Activated T-helper 17 cell treated with anti-CD3 and anti-CD28 coated beads, Interleukin-2, amount 50 U/mL, for 72 hours (primary cell): ENCODE data around the gene NOL7. TPM values are rescaled to one million over a fixed set of nuclear protein-coding genes. Genes with fewer than 3 reads are reported as not detected.

Source experiments
- ATAC-seq: fragments of 150-1000 bp; cut with Tn5 transposase; replicated peaks from 2 replicates; pipeline ENCODE4 v1.10.0; 2021; ENCODE audit warnings: mild to moderate bottlenecking, moderate library complexity
- H3K27ac Mint-ChIP-seq: one replicate; pipeline ENCODE4 v1.8.0; 2022; ENCODE audit warnings: mixed read lengths
- H3K27me3 Mint-ChIP-seq: one replicate; pipeline ENCODE4 v1.8.0; 2022; ENCODE audit warnings: mixed read lengths
- H3K36me3 Mint-ChIP-seq: one replicate; pipeline ENCODE4 v1.8.0; 2022; ENCODE audit warnings: low read depth, mild to moderate bottlenecking, mixed read lengths
- H3K4me1 Mint-ChIP-seq: one replicate; pipeline ENCODE4 v1.8.0; 2022; ENCODE audit warnings: mixed read lengths
- H3K4me3 Mint-ChIP-seq: one replicate; pipeline ENCODE4 v1.8.0; 2022; ENCODE audit warnings: mild to moderate bottlenecking, mixed read lengths
- H3K9me3 Mint-ChIP-seq: one replicate; pipeline ENCODE4 v1.8.0; 2022; ENCODE audit warnings: mixed read lengths
- total RNA-seq, 2 donors: library from RNA; stranded (reverse); gene quantifications; one replicate each; pipeline ENCODE4 v1.2.3, GENCODE V29; 2022

NOL7 gene
- total RNA-seq, 2 donors from 2014 or later: 50.4 to 92.5 TPM

- peaks cover 30% of the 10 kb centered on the region for H3K4me1 Mint-ChIP-seq
These were observed 809 bp upstream of the NOL7 start for GRCh38 chr6:13614126-13614925.

GRCh38 chr6:13615792-13616120, 621 bp downstream of the NOL7 start:
- peaks cover 30% of the 10 kb centered on the region for H3K4me1 Mint-ChIP-seq
- H3K36me3 Mint-ChIP-seq: peaks cover 67% of the 10 kb centered on the region

More at GRCh38 chr6:13614126-13614925, 809 bp upstream of the NOL7 start:
- H3K27ac Mint-ChIP-seq: peak overlapping the region; percentile 97
- no peaks in the 10 kb centered on the region for H3K9me3 Mint-ChIP-seq
- peaks cover 52% of the 10 kb centered on the region for H3K36me3 Mint-ChIP-seq
- peak; percentile 34 for ATAC-seq
- no peaks in the 10 kb centered on the region for H3K27me3 Mint-ChIP-seq
- peak overlapping the region; percentile 99 for H3K4me3 Mint-ChIP-seq

GRCh38 chr6:13617066-13617465, 1.9 kb downstream of the NOL7 start:
- Mint-ChIP-seq H3K36me3 (peaks cover 80% of the 10 kb centered on the region), H3K4me3 (peak overlapping the region; percentile 99), H3K27me3 (no peaks in the 10 kb centered on the region), H3K9me3 (no peaks in the 10 kb centered on the region), H3K4me1 (peaks cover 23% of the 10 kb centered on the region), H3K27ac (peak overlapping the region; percentile 97)
- no peak for ATAC-seq

More at GRCh38 chr6:13615792-13616120, 621 bp downstream of the NOL7 start:
- peak; percentile 53 for ATAC-seq
- no peaks in the 10 kb centered on the region for H3K27me3 Mint-ChIP-seq
- no peaks in the 10 kb centered on the region for H3K9me3 Mint-ChIP-seq
- peak overlapping the region; percentile 97 for H3K27ac Mint-ChIP-seq
- peak overlapping the region; percentile 99 for H3K4me3 Mint-ChIP-seq

- H3K4me1 Mint-ChIP-seq: peaks cover 11% of the 10 kb centered on the region
- no peaks in the 10 kb centered on the region for H3K9me3 Mint-ChIP-seq
- ATAC-seq: peak; percentile 59
- H3K36me3 Mint-ChIP-seq: peaks cover 100% of the 10 kb centered on the region
- no peaks in the 10 kb centered on the region for H3K27me3 Mint-ChIP-seq
- H3K27ac Mint-ChIP-seq: no peak overlapping the region
- no peak overlapping the region for H3K4me3 Mint-ChIP-seq
These were observed 9.7 kb downstream of the NOL7 start for GRCh38 chr6:13624871-13625288.

- H3K27me3 Mint-ChIP-seq: no peaks in the 10 kb centered on the region
- H3K36me3 Mint-ChIP-seq: peaks cover 93% of the 10 kb centered on the region
- no peak for ATAC-seq
- H3K27ac Mint-ChIP-seq: peak overlapping the region; percentile 94
- no peaks in the 10 kb centered on the region for H3K9me3 Mint-ChIP-seq
- H3K4me1 Mint-ChIP-seq: peaks cover 19% of the 10 kb centered on the region
- H3K4me3 Mint-ChIP-seq: peak overlapping the region; percentile 64
These were observed 14.5 kb downstream of the NOL7 start for GRCh38 chr6:13629459-13630116.

GRCh38 chr6:13630499-13630898, 15.4 kb downstream of the NOL7 start:
- Mint-ChIP-seq H3K4me3 (peak overlapping the region; percentile 64), H3K27me3 (no peaks in the 10 kb centered on the region), H3K36me3 (peaks cover 93% of the 10 kb centered on the region), H3K4me1 (peaks cover 14% of the 10 kb centered on the region), H3K9me3 (no peaks in the 10 kb centered on the region), H3K27ac (peak overlapping the region; percentile 94)
- ATAC-seq: peak; percentile 68

GRCh38 chr6:13633343-13633742, 18.2 kb downstream of the NOL7 start:
- no peak overlapping the region for H3K4me3 Mint-ChIP-seq
- H3K27me3 Mint-ChIP-seq: no peaks in the 10 kb centered on the region
- ATAC-seq: no peak
- H3K9me3 Mint-ChIP-seq: no peaks in the 10 kb centered on the region
- peaks cover 35% of the 10 kb centered on the region for H3K4me1 Mint-ChIP-seq
- H3K27ac Mint-ChIP-seq: no peak overlapping the region
- H3K36me3 Mint-ChIP-seq: peaks cover 92% of the 10 kb centered on the region

- H3K27ac Mint-ChIP-seq: peak overlapping the region; percentile 80
- ATAC-seq: no peak
- H3K36me3 Mint-ChIP-seq: peaks cover 92% of the 10 kb centered on the region
- H3K9me3 Mint-ChIP-seq: no peaks in the 10 kb centered on the region
- peak overlapping the region; percentile 35 for H3K4me3 Mint-ChIP-seq
- H3K27me3 Mint-ChIP-seq: no peaks in the 10 kb centered on the region
- H3K4me1 Mint-ChIP-seq: peaks cover 28% of the 10 kb centered on the region
These were observed 21.0 kb downstream of the NOL7 start for GRCh38 chr6:13635948-13636658.

GRCh38 chr6:13638014-13638413, 22.9 kb downstream of the NOL7 start:
- no peak overlapping the region for H3K4me3 Mint-ChIP-seq
- no peaks in the 10 kb centered on the region for H3K9me3 Mint-ChIP-seq
- no peak for ATAC-seq
- H3K27ac Mint-ChIP-seq: peak overlapping the region; percentile 69
- peaks cover 91% of the 10 kb centered on the region for H3K36me3 Mint-ChIP-seq
- peaks cover 31% of the 10 kb centered on the region for H3K4me1 Mint-ChIP-seq
- no peaks in the 10 kb centered on the region for H3K27me3 Mint-ChIP-seq

- Mint-ChIP-seq H3K4me3 (no peak overlapping the region), H3K27me3 (no peaks in the 10 kb centered on the region), H3K4me1 (peaks cover 36% of the 10 kb centered on the region), H3K27ac (peak overlapping the region; percentile 69), H3K9me3 (no peaks in the 10 kb centered on the region), H3K36me3 (peaks cover 94% of the 10 kb centered on the region)
- ATAC-seq: no peak
These were observed 23.5 kb downstream of the NOL7 start for GRCh38 chr6:13638626-13639025.

- Mint-ChIP-seq H3K4me1 (peaks cover 34% of the 10 kb centered on the region), H3K36me3 (peaks cover 92% of the 10 kb centered on the region), H3K27me3 (no peaks in the 10 kb centered on the region), H3K9me3 (no peaks in the 10 kb centered on the region), H3K27ac (peak overlapping the region; percentile 58), H3K4me3 (no peak overlapping the region)
- ATAC-seq: no peak
These were observed 26.2 kb downstream of the NOL7 start for GRCh38 chr6:13641315-13641714.

- Mint-ChIP-seq H3K4me3 (no peak overlapping the region), H3K9me3 (no peaks in the 10 kb centered on the region), H3K36me3 (peaks cover 91% of the 10 kb centered on the region), H3K27ac (peak overlapping the region; percentile 72), H3K4me1 (peaks cover 17% of the 10 kb centered on the region), H3K27me3 (no peaks in the 10 kb centered on the region)
- ATAC-seq: no peak
These were observed 28.0 kb downstream of the NOL7 start for GRCh38 chr6:13643125-13643524.

GRCh38 chr6:13648850-13649249, 33.7 kb downstream of the NOL7 start:
- Mint-ChIP-seq H3K4me3 (no peak overlapping the region), H3K36me3 (peaks cover 82% of the 10 kb centered on the region), H3K9me3 (no peaks in the 10 kb centered on the region), H3K27me3 (no peaks in the 10 kb centered on the region), H3K4me1 (peaks cover 11% of the 10 kb centered on the region), H3K27ac (no peak overlapping the region)
- no peak for ATAC-seq

- Mint-ChIP-seq H3K9me3 (no peaks in the 10 kb centered on the region), H3K4me1 (peaks cover 11% of the 10 kb centered on the region), H3K27me3 (no peaks in the 10 kb centered on the region), H3K36me3 (peaks cover 79% of the 10 kb centered on the region), H3K27ac (no peak overlapping the region), H3K4me3 (peak overlapping the region; percentile 1)
- no peak for ATAC-seq
These were observed 34.3 kb downstream of the NOL7 start for GRCh38 chr6:13649393-13649792.
